ENCODE results near the gene CLK3. TPM values are rescaled to one million over a fixed set of nuclear protein-coding genes. Genes with fewer than 3 reads are reported as not detected.

Gene CLK3
- total RNA-seq, 4 donors from 2014 or later: 96.7 to 230 (median 117) TPM

DNA sequence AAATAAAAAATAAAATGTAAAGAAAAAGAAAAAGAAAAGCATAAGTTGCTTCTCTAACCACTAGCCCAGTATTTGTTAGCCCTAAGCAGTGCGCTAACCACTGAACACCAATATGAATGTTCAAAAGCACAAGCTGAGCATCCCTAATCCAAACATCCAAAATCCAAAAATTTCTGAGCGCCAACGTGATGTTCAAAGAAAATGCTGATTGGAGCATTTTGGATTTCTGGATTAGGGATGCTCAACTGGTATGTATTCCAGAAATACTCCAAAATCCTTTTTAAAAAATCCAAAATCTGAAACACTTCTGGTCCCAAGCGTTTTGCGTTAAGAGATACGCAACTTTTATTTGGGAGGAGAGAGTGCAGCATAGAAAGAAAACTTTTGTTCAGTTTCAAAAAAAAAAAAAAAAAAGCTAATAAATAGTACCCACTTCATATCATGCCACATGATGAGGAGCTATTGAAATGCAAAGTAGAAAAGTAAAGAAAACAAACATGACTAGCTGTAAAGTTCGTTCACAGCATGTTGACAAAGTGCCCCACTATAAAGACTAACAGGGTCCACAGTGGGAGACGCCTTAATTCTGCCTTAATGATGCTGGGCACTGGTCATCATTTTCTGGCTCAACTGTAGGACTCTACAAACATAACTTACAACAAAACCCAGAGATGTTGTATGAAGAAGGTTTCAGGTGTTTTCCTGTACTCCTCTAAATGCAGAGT is 47.8 kb downstream of the CLK3 start:
- 91 to 93% methylated on average over 8 of the region's 8 CpGs for WGBS, 2 donors
- H3K4me3 ChIP-seq (ENCODE audit: low read depth, poor library complexity, severe bottlenecking): no peak overlapping the region
- no peak for DNase-seq (ENCODE audit: low spot score in 2 of 2)
- intact Hi-C loops (cut with DNase I; ENCODE audit: low total_unique reads): loop anchor here (2.0 kb wide), 1 partner anchor 49 kb away; the partner anchor contains the start of gene CLK3
- TF ChIP-seq POLR2A (IDR thresholded peaks at IDR 0.05): no peak
- no peak for TF ChIP-seq CTCF (IDR thresholded peaks at IDR 0.05)

- 19 to 27% methylated on average over 2 of the region's 2 CpGs for WGBS, 2 donors
- intact Hi-C loops (cut with DNase I; ENCODE audit: low total_unique reads): loop anchor here (2.0 kb wide), 1 partner anchor 49 kb away; the partner anchor contains the start of gene CLK3
- no peak overlapping the region for H3K4me3 ChIP-seq (ENCODE audit: low read depth, poor library complexity, severe bottlenecking)
- no peak for TF ChIP-seq CTCF (IDR thresholded peaks at IDR 0.05)
- TF ChIP-seq POLR2A (IDR thresholded peaks at IDR 0.05): no peak
- no peak for DNase-seq (ENCODE audit: low spot score in 2 of 2)
Measured at GRCh38 chr15:74664028-74664616, 48.5 kb downstream of the CLK3 start.

DNA sequence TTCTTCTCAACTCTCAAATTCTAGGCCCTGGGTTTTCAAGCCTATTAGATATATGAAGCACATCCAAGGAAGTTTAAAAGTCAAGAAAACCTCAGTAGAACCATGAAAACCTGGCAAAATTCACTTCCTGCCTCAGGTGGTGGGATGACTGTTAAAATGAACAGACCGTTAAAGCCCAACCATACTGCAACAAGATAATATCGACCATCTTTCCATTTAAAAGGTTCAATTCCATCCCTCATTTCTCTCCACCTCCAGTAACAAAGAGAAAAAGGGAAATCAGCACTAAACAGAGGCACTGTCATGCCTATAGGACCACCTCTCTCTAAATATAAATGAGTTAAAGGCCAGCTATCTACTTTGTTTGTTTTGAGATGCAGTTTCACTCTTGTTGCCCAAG is 49.0 kb downstream of the CLK3 start:
- no peak for DNase-seq (ENCODE audit: low spot score in 2 of 2)
- TF ChIP-seq CTCF (IDR thresholded peaks at IDR 0.05) (no peak), POLR2A (IDR thresholded peaks at IDR 0.05) (no peak)
- intact Hi-C loops (cut with DNase I; ENCODE audit: low total_unique reads): loop anchor here (2.0 kb wide), 1 partner anchor 50 kb away; the partner anchor contains the start of gene CLK3
- H3K4me3 ChIP-seq (ENCODE audit: low read depth, poor library complexity, severe bottlenecking): no peak overlapping the region
- WGBS, 2 donors: 80 to 88% methylated on average over 2 of the region's 2 CpGs

DNA sequence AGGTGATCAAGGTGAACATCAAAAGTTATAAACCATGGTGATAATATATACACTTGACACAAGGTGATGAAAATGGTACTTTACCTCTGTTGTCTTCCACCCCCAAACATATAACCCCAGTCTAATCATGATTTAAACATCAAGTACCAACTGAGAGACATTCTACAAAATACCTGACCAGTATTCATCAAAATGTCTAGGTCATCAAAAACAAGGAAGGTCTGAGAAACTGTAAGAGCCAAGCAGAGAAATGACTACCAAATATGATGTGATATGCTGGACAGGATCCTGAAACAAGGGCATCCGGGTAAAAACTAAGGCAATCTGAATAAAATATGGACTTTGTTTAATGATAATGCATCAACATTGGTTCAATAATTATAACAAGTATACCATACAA is 52.3 kb downstream of the CLK3 start:
- WGBS, 2 donors: 79 to 88% methylated on average over 1 of the region's 1 CpG

GRCh38 chr15:74669627-74670026 is 54.0 kb downstream of the CLK3 start:
- intact Hi-C loops (cut with DNase I; ENCODE audit: low total_unique reads): no loop called here
- no peak for DNase-seq (ENCODE audit: low spot score in 2 of 2)

More for the DNA sequence above, 52.3 kb downstream of the CLK3 start:
- no peak for DNase-seq (ENCODE audit: low spot score in 2 of 2)
- intact Hi-C loops (cut with DNase I; ENCODE audit: low total_unique reads): no loop called here
- TF ChIP-seq CTCF (IDR thresholded peaks at IDR 0.05) (no peak), POLR2A (IDR thresholded peaks at IDR 0.05) (no peak)
- H3K4me3 ChIP-seq (ENCODE audit: low read depth, poor library complexity, severe bottlenecking): no peak overlapping the region

More at GRCh38 chr15:74669627-74670026, 54.0 kb downstream of the CLK3 start:
- TF ChIP-seq CTCF (IDR thresholded peaks at IDR 0.05) (no peak), POLR2A (IDR thresholded peaks at IDR 0.05) (no peak)
- WGBS, 2 donors: 88 to 89% methylated on average over 4 of the region's 4 CpGs
- no peak overlapping the region for H3K4me3 ChIP-seq (ENCODE audit: low read depth, poor library complexity, severe bottlenecking)
